Measurements from ENCODE around the gene CX3CL1.

GRCh38 chr16:57358086-57358420, 14.2 kb upstream of the CX3CL1 start:
- TF ChIP-seq CTCF (IDR thresholded peaks at IDR 0.05; ENCODE audit: borderline replicate concordance, extremely low read depth, low read length, poor library complexity, severe bottlenecking) (no peak), EZH2 (IDR thresholded peaks at IDR 0.05; ENCODE audit: borderline replicate concordance, low read depth, low read length, severe bottlenecking) (no peak)

Measured in DND-41 (cell line).